A549 (cell line): Measurements from ENCODE around the gene SNX3. TPM values are rescaled to one million over a fixed set of nuclear protein-coding genes. Genes with fewer than 3 reads are reported as not detected.

Experiments
- ATAC-seq, 2 experiments: fragments of 200-7000 bp in 1 of 2; fragments of >200 bp in 1 of 2; cut with Nextera tagmentation in 1 of 2; cut with Tn5 transposase in 1 of 2; 3 replicates each; pipeline versions ENCODE4 v1.8.0 to v1.9.1; 2018 to 2020; ENCODE audit warnings: mild to moderate bottlenecking in 1 of 2, moderate library complexity in 1 of 2
- CTCF ChIA-PET: fragments of 300-600 bp; sonication (Branson Sonifier 250); formaldehyde crosslinking; extraction: SDS; loops from one replicate; lab custom pipeline; 2021; ENCODE audit warnings: antibody characterized with exemption, inconsistent platforms; lab: Yijun Ruan, JAX
- POLR2A ChIA-PET: fragments of 350-600 bp; formaldehyde crosslinking; extraction: SDS; loops from one replicate; lab custom pipeline; 2021; ENCODE audit warnings: antibody characterized with exemption, inconsistent platforms; lab: Yijun Ruan, JAX
- DNase-seq, 2 experiments: peaks; one replicate each; pipeline versions ENCODE4 v3.0.0 to v3.0.0-alpha.2; 2011 to 2016; ENCODE audit warnings: low read depth in 1 of 2, low spot score in 1 of 2
- FAIRE-seq: peaks from 2 replicates; lab custom pipeline; 2011; peaks lifted over from hg19 to GRCh38; lab: Jason Lieb, UNC
- H3K27ac ChIP-seq, 2 experiments: fragments of >200 bp; sonication (Bioruptor Twin); formaldehyde crosslinking; 3 replicates each; pipeline ENCODE4 v1.5.1; 2016 to 2017
- H3K4me1 ChIP-seq: fragments of >200 bp; sonication (Bioruptor Twin); formaldehyde crosslinking; 3 replicates; pipeline ENCODE4 v1.6.1; 2016
- H3K4me2 ChIP-seq: fragments of >200 bp; sonication (Bioruptor Twin); formaldehyde crosslinking; 3 replicates; pipeline ENCODE4 v1.6.1; 2016
- H3K4me3 ChIP-seq: fragments of >200 bp; sonication (Bioruptor Twin); formaldehyde crosslinking; 3 replicates; pipeline ENCODE4 v1.5.1; 2016
- H3K9me3 ChIP-seq: fragments of >200 bp; sonication (Bioruptor Twin); formaldehyde crosslinking; 3 replicates; pipeline ENCODE4 v1.6.1; 2016
- ATOH8 ChIP-seq: fragments of 250-450 bp; sonication (Bioruptor Pico); IDR thresholded peaks from 2 replicates; pipeline ENCODE4 v1.5.0; 2020; ENCODE audit warnings: low read depth, mild to moderate bottlenecking, moderate library complexity
- BCL3 ChIP-seq: fragments of >200 bp; sonication (Bioruptor Twin); formaldehyde crosslinking; IDR thresholded peaks from 3 replicates; pipeline ENCODE4 v1.6.1; 2016
- BHLHE40 ChIP-seq: IDR thresholded peaks from 2 replicates; pipeline ENCODE4 v1.6.1; 2012; ENCODE audit warnings: low read depth, low read length, inconsistent platforms
- CBX2 ChIP-seq: fragments of 200-600 bp; sonication (generic); IDR thresholded peaks from 2 replicates; pipeline ENCODE4 v1.6.1; 2016; ENCODE audit warnings: low read depth, mild to moderate bottlenecking, borderline replicate concordance
- CBX8 ChIP-seq: fragments of 200-600 bp; sonication (generic); IDR thresholded peaks from 2 replicates; pipeline ENCODE4 v1.6.1; 2016
- CHD2 ChIP-seq: fragments of 150-350 bp; IDR thresholded peaks from 2 replicates; pipeline ENCODE4 v1.6.1; 2014; ENCODE audit warnings: low read length; ENCODE audit not compliant: partially characterized antibody
- CTCF ChIP-seq: fragments of >200 bp; sonication (Bioruptor Twin); formaldehyde crosslinking; IDR thresholded peaks from 3 replicates; pipeline ENCODE4 v1.5.1; 2016
- FOSB ChIP-seq: fragments of 250-450 bp; sonication (Bioruptor Pico); IDR thresholded peaks from 2 replicates; pipeline ENCODE4 v1.5.0; 2020; ENCODE audit warnings: mild to moderate bottlenecking, moderate library complexity
- FOXS1 ChIP-seq: fragments of 250-450 bp; sonication (Bioruptor Pico); IDR thresholded peaks from 2 replicates; pipeline ENCODE4 v1.5.0; 2020; ENCODE audit warnings: mild to moderate bottlenecking, moderate library complexity
- GATA3 ChIP-seq: IDR thresholded peaks from 2 replicates; pipeline ENCODE4 v1.6.1; 2012; ENCODE audit warnings: borderline replicate concordance
- HDAC2 ChIP-seq: fragments of 200-600 bp; sonication (generic); IDR thresholded peaks from 2 replicates; pipeline ENCODE4 v1.6.1; 2016
- JUNB ChIP-seq: fragments of >200 bp; sonication (Bioruptor Twin); formaldehyde crosslinking; IDR thresholded peaks from 2 replicates; pipeline ENCODE4 v1.6.1; 2016
- MAX ChIP-seq: IDR thresholded peaks from 2 replicates; pipeline ENCODE4 v1.6.1; 2012
- MYC ChIP-seq: IDR thresholded peaks from 2 replicates; pipeline ENCODE4 v1.6.1; 2012; ENCODE audit warnings: mild to moderate bottlenecking, inconsistent platforms, low read length, improper control_type of control experiment, borderline replicate concordance
- NPAS2 ChIP-seq: fragments of 250-450 bp; sonication (Bioruptor Pico); IDR thresholded peaks from 2 replicates; pipeline ENCODE4 v1.8.0; 2022; ENCODE audit warnings: mild to moderate bottlenecking, moderate library complexity, borderline replicate concordance
- NR3C1 ChIP-seq: fragments of >200 bp; sonication (Bioruptor Twin); formaldehyde crosslinking; IDR thresholded peaks from 3 replicates; pipeline ENCODE4 v1.6.1; 2017
- POLR2A ChIP-seq: IDR thresholded peaks from 2 replicates; pipeline ENCODE4 v1.6.1; 2012; ENCODE audit warnings: mild to moderate bottlenecking, low read length
- RAD21 ChIP-seq, 2 experiments: fragments of >200 bp in 1 of 2; sonication (Bioruptor Twin) in 1 of 2; formaldehyde crosslinking in 1 of 2; IDR thresholded peaks in 1 of 2; conservative IDR thresholded peaks in 1 of 2; 2 replicates in 1 of 2; 3 replicates in 1 of 2; pipeline ENCODE4 v1.6.1; 2012 to 2018; ENCODE audit warnings: inconsistent platforms in 1 of 2
- RARB ChIP-seq: fragments of 250-450 bp; sonication (Bioruptor Pico); IDR thresholded peaks from 2 replicates; pipeline ENCODE4 v1.8.0; 2021; ENCODE audit warnings: mild to moderate bottlenecking, moderate library complexity
- REST ChIP-seq: fragments of 200-600 bp; sonication (generic); IDR thresholded peaks from 2 replicates; pipeline ENCODE4 v1.6.1; 2016; ENCODE audit warnings: antibody characterized with exemption, mild to moderate bottlenecking, moderate library complexity
- SREBF2 ChIP-seq: fragments of 450-650 bp; IDR thresholded peaks from 2 replicates; pipeline ENCODE4 v1.6.1; 2014; ENCODE audit warnings: mild to moderate bottlenecking, moderate library complexity
- TP53 ChIP-seq: fragments of 250-450 bp; sonication (Bioruptor Pico); IDR thresholded peaks from 2 replicates; pipeline ENCODE4 v1.5.0; 2021; ENCODE audit warnings: mild to moderate bottlenecking, moderate library complexity
- USF2 ChIP-seq: fragments of 450-650 bp; IDR thresholded peaks from 2 replicates; pipeline ENCODE4 v1.6.1; 2014; ENCODE audit warnings: antibody characterized with exemption
- ZNF302 ChIP-seq: fragments of 250-450 bp; sonication (Bioruptor Pico); IDR thresholded peaks from 2 replicates; pipeline ENCODE4 v1.9.0; 2021; ENCODE audit warnings: inconsistent platforms, mild to moderate bottlenecking, moderate library complexity
- ZSCAN20 ChIP-seq: fragments of 250-450 bp; sonication (Bioruptor Pico); IDR thresholded peaks from 2 replicates; pipeline ENCODE4 v1.8.0; 2022; ENCODE audit warnings: mild to moderate bottlenecking, moderate library complexity
- WGBS: methylation state at CpG from one replicate; pipeline ENCODE4 v1.1.6; 2017; ENCODE audit errors: missing lambda C conversion rate; 5-methylcytosine and 5-hydroxymethylcytosine counted together
- polyA plus RNA-seq, 4 experiments: library from polyadenylated mRNA; depleted of rRNA in 3 of 4; stranded (reverse); fragments of >200 nt; fragmentation: RNase III in 1 of 4; extraction: RNeasy Plus Mini Kit Qiagen cat#74134 plus additional on column Dnase treatment in 1 of 4; gene quantifications; 2 replicates in 3 of 4; 3 replicates in 1 of 4; pipeline ENCODE4 v1.2.3, GENCODE V29; 2011 to 2017

SNX3 gene
- polyA plus RNA-seq, 2 of the 4 experiments (the other 2 are of a cell fraction) = 106 to 214 TPM

GRCh38 chr6:108222064-108222463 is 38.8 kb downstream of the SNX3 start:
- FAIRE-seq (no peak), ATAC-seq (no peak)

GRCh38 chr6:108211671-108212070 is 49.2 kb downstream of the SNX3 start:
- no peak for ATAC-seq
- ChIA-PET POLR2A (no interaction called here), CTCF (no interaction called here)
- FAIRE-seq = no peak
- TF ChIP-seq FOSB (no peak), CHD2 (no peak), USF2 (no peak), BHLHE40 (no peak), SREBF2 (no peak), RARB (CRISPR knock-in tag) (no peak), MYC (no peak), NPAS2 (CRISPR knock-in tag) (no peak), GATA3 (no peak), CTCF (no peak), REST (no peak), FOXS1 (CRISPR knock-in tag) (no peak), CBX2 (no peak), MAX (no peak), HDAC2 (no peak), RAD21 (conservative IDR thresholded peaks at IDR 0.05 in 1 of 2, IDR thresholded peaks at IDR 0.05 in 1 of 2) (no peak), ATOH8 (CRISPR knock-in tag) (no peak)
- Histone ChIP-seq H3K9me3 (no peaks in the 10 kb centered on the region), H3K4me2 (no peak overlapping the region), H3K4me3 (no peak overlapping the region), H3K4me1 (no peaks in the 10 kb centered on the region), H3K27ac (no peak overlapping the region)
- DNase-seq = no peak
- WGBS = 94% methylated on average over 2 of the region's 2 CpGs

More at GRCh38 chr6:108222064-108222463, 38.8 kb downstream of the SNX3 start:
- H3K9me3 ChIP-seq = no peaks in the 10 kb centered on the region
- peaks cover 13% of the 10 kb centered on the region for H3K4me1 ChIP-seq
- POLR2A ChIA-PET = no interaction called here
- 92% methylated on average over 2 of the region's 2 CpGs for WGBS
- no peak overlapping the region for H3K4me3 ChIP-seq
- H3K27ac ChIP-seq = peak overlapping the region in 1 of 2 experiments; percentile 35; a peak in 2 of 6 replicates
- no peak for TF ChIP-seq CBX8
- no peak for TF ChIP-seq USF2
- TF ChIP-seq RAD21 (conservative IDR thresholded peaks at IDR 0.05 in 1 of 2, IDR thresholded peaks at IDR 0.05 in 1 of 2) = no peak
- TF ChIP-seq ATOH8 (CRISPR knock-in tag) = no peak
- no peak for TF ChIP-seq NR3C1
- TF ChIP-seq JUNB = no peak
- TF ChIP-seq ZSCAN20 (CRISPR knock-in tag) = no peak
- TF ChIP-seq CHD2 = no peak
- no peak for TF ChIP-seq TP53 (CRISPR knock-in tag)
- TF ChIP-seq POLR2A = no peak
- no peak for TF ChIP-seq BCL3
- no peak for TF ChIP-seq RARB (CRISPR knock-in tag)
- no peak for TF ChIP-seq ZNF302 (CRISPR knock-in tag)
- TF ChIP-seq, all 56 proteins: peak for 0
- no peak overlapping the region for H3K4me2 ChIP-seq
- no peak for DNase-seq
- CTCF ChIA-PET = no interaction called here
